ENCODE results near the gene MYH9.

The MYH9 gene

DNA sequence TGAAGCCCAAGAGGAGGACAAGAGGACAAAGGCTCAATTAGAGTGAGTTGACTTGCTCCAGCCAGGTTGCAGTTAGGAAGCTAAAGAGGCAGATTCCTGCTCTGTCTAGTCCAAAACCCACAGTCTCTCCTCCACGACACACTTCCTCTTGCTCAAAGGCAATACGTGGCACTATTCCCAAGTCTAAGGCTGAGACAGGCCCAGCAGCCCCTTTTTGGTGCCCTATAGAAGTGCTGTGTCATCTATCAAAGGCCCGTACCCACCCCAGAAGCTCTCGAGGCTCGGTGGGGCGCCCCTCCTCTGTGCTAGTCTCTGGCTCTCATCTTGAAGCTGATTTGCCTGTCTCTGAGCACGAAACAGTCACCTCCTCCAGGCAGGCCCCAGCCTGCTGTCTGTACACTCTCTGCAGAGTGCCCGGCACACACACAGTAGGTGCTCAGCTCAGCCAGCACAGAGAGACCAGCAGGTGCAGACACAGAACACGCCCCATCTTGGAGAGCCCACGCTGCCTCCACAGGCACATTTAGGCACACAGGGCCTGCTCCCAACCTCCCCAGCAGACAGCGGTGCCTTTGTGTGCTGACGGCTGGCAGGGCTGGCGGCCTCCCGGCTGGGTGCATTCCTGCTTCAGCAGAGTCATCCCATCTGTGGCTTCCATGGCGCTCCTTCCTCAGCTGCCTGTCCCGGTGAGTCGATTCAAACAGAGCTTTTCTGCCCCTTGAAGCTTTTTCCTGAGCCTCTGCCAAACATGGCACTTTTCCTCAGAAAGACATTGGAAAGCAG, 52.8 kb downstream of the MYH9 start:
- H4K20me1 ChIP-seq (ENCODE audit: insufficient read depth, low read length): 0 out of 2 replicates have a peak, but pooled peaks cover 12% of the 10 kb centered on the region
- H3F3A ChIP-seq (ENCODE audit: insufficient read depth, low read length): peaks cover 66% of the 10 kb centered on the region
- no peak for DNase-seq
- no peak overlapping the region for H3K4me2 ChIP-seq (ENCODE audit: low read depth, low read length)
- TF ChIP-seq, protein P1, sequence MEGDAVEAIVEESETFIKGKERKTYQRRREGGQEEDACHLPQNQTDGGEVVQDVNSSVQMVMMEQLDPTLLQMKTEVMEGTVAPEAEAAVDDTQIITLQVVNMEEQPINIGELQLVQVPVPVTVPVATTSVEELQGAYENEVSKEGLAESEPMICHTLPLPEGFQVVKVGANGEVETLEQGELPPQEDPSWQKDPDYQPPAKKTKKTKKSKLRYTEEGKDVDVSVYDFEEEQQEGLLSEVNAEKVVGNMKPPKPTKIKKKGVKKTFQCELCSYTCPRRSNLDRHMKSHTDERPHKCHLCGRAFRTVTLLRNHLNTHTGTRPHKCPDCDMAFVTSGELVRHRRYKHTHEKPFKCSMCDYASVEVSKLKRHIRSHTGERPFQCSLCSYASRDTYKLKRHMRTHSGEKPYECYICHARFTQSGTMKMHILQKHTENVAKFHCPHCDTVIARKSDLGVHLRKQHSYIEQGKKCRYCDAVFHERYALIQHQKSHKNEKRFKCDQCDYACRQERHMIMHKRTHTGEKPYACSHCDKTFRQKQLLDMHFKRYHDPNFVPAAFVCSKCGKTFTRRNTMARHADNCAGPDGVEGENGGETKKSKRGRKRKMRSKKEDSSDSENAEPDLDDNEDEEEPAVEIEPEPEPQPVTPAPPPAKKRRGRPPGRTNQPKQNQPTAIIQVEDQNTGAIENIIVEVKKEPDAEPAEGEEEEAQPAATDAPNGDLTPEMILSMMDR (IDR thresholded peaks at IDR 0.05; ENCODE audit: low read length): no peak
- no peak for TF ChIP-seq EZH2 (optimal IDR thresholded peaks at IDR 0.05; ENCODE audit: low read depth, low read length)
- no peak for TF ChIP-seq EZH2phosphoT487 (IDR thresholded peaks at IDR 0.05; ENCODE audit: low read length)
- peak overlapping the region; percentile 96; the same call in 1 of the 2 replicates for H3K27ac ChIP-seq (ENCODE audit: low read length)
- no peaks in the 10 kb centered on the region for H3K27me3 ChIP-seq (replicated peaks; ENCODE audit: insufficient read depth, low read length)
- no peaks in the 10 kb centered on the region for H3K9me2 ChIP-seq (replicated peaks; ENCODE audit: insufficient read depth, low read length)
- no peaks in the 10 kb centered on the region for H3K9me3 ChIP-seq (replicated peaks; ENCODE audit: insufficient read depth, low read length)
- peaks cover 19% of the 10 kb centered on the region; the same call in 1 of the 2 replicates for H3K36me3 ChIP-seq (replicated peaks; ENCODE audit: insufficient read depth, low read length)
- H3K79me2 ChIP-seq (ENCODE audit: low read length): peaks cover 91% of the 10 kb centered on the region
- H3K4me1 ChIP-seq (ENCODE audit: low read length): peaks cover 85% of the 10 kb centered on the region
- H2AFZ ChIP-seq (ENCODE audit: low read length): no peak overlapping the region
- H3K4me3 ChIP-seq (ENCODE audit: low read length): no peak overlapping the region
- H3K9ac ChIP-seq (ENCODE audit: low read length): no peak overlapping the region

DNA sequence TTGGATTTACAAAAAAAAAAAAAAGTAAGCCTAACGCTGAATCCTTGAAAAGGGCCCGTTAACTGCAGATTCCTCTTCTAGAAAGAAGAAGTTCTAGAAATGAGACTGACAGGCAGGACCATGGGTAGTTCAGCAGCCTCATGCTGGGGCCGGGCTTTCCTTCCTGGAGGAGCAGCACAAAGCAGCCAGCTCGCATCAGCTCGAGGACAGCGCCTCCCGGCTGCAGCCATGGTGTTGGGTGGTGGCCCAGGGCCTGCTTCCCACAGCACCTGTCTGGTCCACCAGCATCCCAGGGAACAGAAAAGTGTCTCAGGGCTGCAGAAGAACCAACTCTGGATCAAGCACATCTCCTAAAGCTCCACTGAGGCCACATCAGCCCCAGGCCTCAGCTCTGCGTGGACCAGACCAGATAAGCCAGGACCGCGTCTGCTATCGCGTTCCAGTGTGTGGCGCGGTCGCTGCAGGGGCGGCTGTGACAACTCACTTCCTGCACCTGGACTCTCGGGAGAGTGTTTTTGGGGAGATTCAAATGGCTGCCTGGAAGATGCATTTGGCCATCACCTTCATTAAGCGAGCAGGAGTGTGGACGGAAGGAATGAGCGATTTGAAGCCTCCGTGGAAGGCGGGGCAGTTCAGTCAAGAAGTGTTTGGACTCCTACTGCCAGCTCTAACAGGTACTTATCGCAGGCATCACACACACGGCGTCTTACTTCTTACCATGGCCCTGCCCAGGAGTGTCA, 53.5 kb downstream of the MYH9 start:
- H3K9me3 ChIP-seq (replicated peaks; ENCODE audit: insufficient read depth, low read length): no peaks in the 10 kb centered on the region
- H3K27ac ChIP-seq (ENCODE audit: low read length): peak overlapping the region; percentile 96; the same call in 1 of the 2 replicates
- peak overlapping the region; percentile 91; the same call in 1 of the 2 replicates for H3K4me2 ChIP-seq (ENCODE audit: low read depth, low read length)
- H4K20me1 ChIP-seq (ENCODE audit: insufficient read depth, low read length): 0 out of 2 replicates have a peak, but pooled peaks cover 7% of the 10 kb centered on the region
- no peak overlapping the region for H2AFZ ChIP-seq (ENCODE audit: low read length)
- TF ChIP-seq, protein P1 (IDR thresholded peaks at IDR 0.05; ENCODE audit: low read length): no peak
- no peak for TF ChIP-seq EZH2phosphoT487 (IDR thresholded peaks at IDR 0.05; ENCODE audit: low read length)
- no peak for TF ChIP-seq EZH2 (optimal IDR thresholded peaks at IDR 0.05; ENCODE audit: low read depth, low read length)
- peaks cover 13% of the 10 kb centered on the region; the same call in 1 of the 2 replicates for H3K36me3 ChIP-seq (replicated peaks; ENCODE audit: insufficient read depth, low read length)
- H3K9ac ChIP-seq (ENCODE audit: low read length): no peak overlapping the region; the same call in 1 of the 2 replicates
- H3K9me2 ChIP-seq (replicated peaks; ENCODE audit: insufficient read depth, low read length): no peaks in the 10 kb centered on the region
- peaks cover 85% of the 10 kb centered on the region for H3K4me1 ChIP-seq (ENCODE audit: low read length)
- H3K27me3 ChIP-seq (replicated peaks; ENCODE audit: insufficient read depth, low read length): no peaks in the 10 kb centered on the region
- peaks cover 66% of the 10 kb centered on the region for H3F3A ChIP-seq (ENCODE audit: insufficient read depth, low read length)
- no peak overlapping the region for H3K4me3 ChIP-seq (ENCODE audit: low read length)
- peaks cover 91% of the 10 kb centered on the region for H3K79me2 ChIP-seq (ENCODE audit: low read length)
- DNase-seq: no peak

DNA sequence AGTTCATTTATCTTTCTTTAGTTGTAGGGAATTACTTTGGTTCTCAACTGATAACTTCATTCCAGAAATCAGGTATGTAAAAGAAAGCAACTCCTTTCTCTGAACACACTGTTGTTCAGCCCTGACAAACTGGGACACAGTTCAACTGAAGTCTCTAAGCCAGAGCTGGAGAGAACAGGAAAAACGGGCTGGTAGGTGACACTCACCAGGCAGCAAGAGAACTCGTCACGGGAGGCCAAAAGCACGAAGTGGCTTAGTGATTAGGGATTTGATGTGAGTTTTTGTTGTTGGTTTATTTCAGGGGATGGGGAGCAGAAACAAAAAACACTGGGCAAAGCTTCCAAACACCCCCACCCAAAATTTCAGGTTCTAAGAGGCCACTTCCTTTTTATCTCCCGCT, 54.1 kb downstream of the MYH9 start:
- Histone ChIP-seq H3K27ac (ENCODE audit: low read length) (peak overlapping the region; percentile 96), H3K4me3 (ENCODE audit: low read length) (no peak overlapping the region), H2AFZ (ENCODE audit: low read length) (no peak overlapping the region), H3F3A (ENCODE audit: insufficient read depth, low read length) (peaks cover 66% of the 10 kb centered on the region), H3K36me3 (replicated peaks; ENCODE audit: insufficient read depth, low read length) (peaks cover 16% of the 10 kb centered on the region), H4K20me1 (ENCODE audit: insufficient read depth, low read length) (0 out of 2 replicates have a peak, but pooled peaks cover 4% of the 10 kb centered on the region), H3K4me1 (ENCODE audit: low read length) (peaks cover 80% of the 10 kb centered on the region), H3K9me2 (replicated peaks; ENCODE audit: insufficient read depth, low read length) (no peaks in the 10 kb centered on the region), H3K79me2 (ENCODE audit: low read length) (peaks cover 91% of the 10 kb centered on the region), H3K9me3 (replicated peaks; ENCODE audit: insufficient read depth, low read length) (no peaks in the 10 kb centered on the region), H3K9ac (ENCODE audit: low read length) (peak overlapping the region; percentile 83; the same call in 1 of the 2 replicates), H3K4me2 (ENCODE audit: low read depth, low read length) (peak overlapping the region; percentile 91), H3K27me3 (replicated peaks; ENCODE audit: insufficient read depth, low read length) (no peaks in the 10 kb centered on the region)
- TF ChIP-seq EZH2phosphoT487 (IDR thresholded peaks at IDR 0.05; ENCODE audit: low read length): no peak
- no peak for TF ChIP-seq EZH2 (optimal IDR thresholded peaks at IDR 0.05; ENCODE audit: low read depth, low read length)
- TF ChIP-seq, protein P1 (IDR thresholded peaks at IDR 0.05; ENCODE audit: low read length): no peak
- peak; percentile 10 for DNase-seq
